Loucy (cell line): Measurements from ENCODE around the gene FYN.
"Not testable (repeated sequence)": the region's sequence is repeated elsewhere in the genome, so short reads cannot be mapped to it uniquely, and the experiment has no call there.

Experiments
- H2AFZ ChIP-seq: fragments of 200-600 bp; sonication (generic); 2 replicates; pipeline ENCODE4 v1.6.0; 2016; ENCODE audit warnings: antibody characterized with exemption, mild to moderate bottlenecking, low read length, moderate library complexity
- H3F3A ChIP-seq: fragments of 200-600 bp; 2 replicates; pipeline ENCODE4 v1.6.0; 2016; ENCODE audit warnings: antibody characterized with exemption, low read depth, mild to moderate bottlenecking
- H3K27me3 ChIP-seq: fragments of 200-600 bp; sonication (generic); 2 replicates; pipeline ENCODE4 v1.6.1; 2014; ENCODE audit warnings: low read length, mild to moderate bottlenecking; ENCODE audit not compliant: insufficient read depth, poor library complexity, severe bottlenecking
- H3K36me3 ChIP-seq: fragments of 200-600 bp; sonication (generic); 2 replicates; pipeline ENCODE4 v1.6.1; 2016; ENCODE audit warnings: low read length; ENCODE audit not compliant: insufficient read depth
- H3K4me1 ChIP-seq: fragments of 200-600 bp; sonication (generic); 2 replicates; pipeline ENCODE4 v1.5.1; 2014; ENCODE audit warnings: low read length, mild to moderate bottlenecking; ENCODE audit not compliant: insufficient read depth, poor library complexity, severe bottlenecking
- H3K4me2 ChIP-seq: fragments of 200-600 bp; sonication (generic); 2 replicates; pipeline ENCODE4 v1.6.0; 2014; ENCODE audit warnings: antibody characterized with exemption, low read length, low read depth, mild to moderate bottlenecking; ENCODE audit not compliant: poor library complexity, severe bottlenecking
- H3K4me3 ChIP-seq: fragments of 200-600 bp; sonication (generic); 2 replicates; pipeline ENCODE4 v1.5.1; 2014; ENCODE audit warnings: low read length, mild to moderate bottlenecking, mixed read lengths; ENCODE audit not compliant: poor library complexity, severe bottlenecking
- H3K79me2 ChIP-seq: fragments of 200-600 bp; sonication (generic); 2 replicates; pipeline ENCODE4 v1.6.1; 2014; ENCODE audit warnings: low read length; ENCODE audit not compliant: insufficient read depth
- H3K9ac ChIP-seq: fragments of 200-600 bp; sonication (generic); 2 replicates; pipeline ENCODE4 v1.6.0; 2014; ENCODE audit warnings: mild to moderate bottlenecking, low read depth, low read length, moderate library complexity; ENCODE audit not compliant: poor library complexity, severe bottlenecking
- H3K9me2 ChIP-seq: fragments of 200-600 bp; sonication (generic); replicated peaks from 2 replicates; pipeline ENCODE4 v1.6.1; 2016; ENCODE audit warnings: low read depth, low read length, mixed read lengths
- H3K9me3 ChIP-seq: fragments of 200-600 bp; sonication (generic); 2 replicates; pipeline ENCODE4 v1.6.1; 2014; ENCODE audit warnings: mild to moderate bottlenecking, antibody characterized with exemption, low read length, low read depth; ENCODE audit not compliant: insufficient read depth
- H4K20me1 ChIP-seq: fragments of 200-600 bp; sonication (generic); 2 replicates; pipeline ENCODE4 v1.6.0; 2014; ENCODE audit warnings: antibody characterized with exemption, low read length, mild to moderate bottlenecking; ENCODE audit not compliant: insufficient read depth, poor library complexity, severe bottlenecking
- EZH2phosphoT487 ChIP-seq: fragments of 200-600 bp; IDR thresholded peaks from 2 replicates; pipeline ENCODE4 v1.6.1; 2018; ENCODE audit warnings: antibody characterized with exemption, mild to moderate bottlenecking, moderate library complexity, borderline replicate concordance
- TF ChIP-seq, protein P1 (sequence below): fragments of 200-600 bp; sonication (generic); conservative IDR thresholded peaks from 2 replicates; pipeline ENCODE4 v1.5.1; 2014; ENCODE audit warnings: mild to moderate bottlenecking, antibody characterized with exemption, low read length

FYN gene

DNA sequence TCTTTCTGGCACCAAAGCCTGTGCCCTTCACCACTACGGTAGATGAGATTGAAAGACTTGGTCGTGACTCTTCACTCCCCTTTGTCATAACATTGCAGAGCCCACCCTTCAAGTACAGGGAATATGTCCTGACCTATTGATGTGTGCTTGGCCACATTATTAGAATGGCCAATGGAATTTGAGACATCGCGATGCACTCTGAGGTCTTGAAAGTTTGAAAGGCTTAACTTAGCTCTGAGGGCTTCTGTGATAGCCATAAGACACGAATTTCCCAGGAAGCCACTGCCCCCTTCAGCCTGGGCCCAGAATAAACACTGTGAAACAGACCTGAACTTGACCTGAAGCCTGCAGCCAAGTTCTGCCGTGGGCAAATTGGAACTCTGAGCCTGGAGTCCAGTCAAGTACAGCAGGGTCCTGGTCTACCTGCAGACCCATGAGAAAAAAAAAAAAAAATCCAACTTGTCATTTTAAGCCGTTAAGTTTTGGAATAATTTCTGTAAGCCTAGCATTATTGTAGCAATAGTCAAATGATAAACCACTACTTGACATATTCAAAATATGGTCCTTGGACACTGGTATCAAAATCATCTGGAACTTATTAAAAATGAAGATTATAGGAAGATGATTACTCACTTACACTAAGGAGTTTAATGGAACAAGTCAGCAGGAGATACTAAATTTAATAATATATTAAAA is 230.6 kb downstream of the FYN start:
- TF ChIP-seq EZH2phosphoT487 = no peak
- TF ChIP-seq, protein P1, sequence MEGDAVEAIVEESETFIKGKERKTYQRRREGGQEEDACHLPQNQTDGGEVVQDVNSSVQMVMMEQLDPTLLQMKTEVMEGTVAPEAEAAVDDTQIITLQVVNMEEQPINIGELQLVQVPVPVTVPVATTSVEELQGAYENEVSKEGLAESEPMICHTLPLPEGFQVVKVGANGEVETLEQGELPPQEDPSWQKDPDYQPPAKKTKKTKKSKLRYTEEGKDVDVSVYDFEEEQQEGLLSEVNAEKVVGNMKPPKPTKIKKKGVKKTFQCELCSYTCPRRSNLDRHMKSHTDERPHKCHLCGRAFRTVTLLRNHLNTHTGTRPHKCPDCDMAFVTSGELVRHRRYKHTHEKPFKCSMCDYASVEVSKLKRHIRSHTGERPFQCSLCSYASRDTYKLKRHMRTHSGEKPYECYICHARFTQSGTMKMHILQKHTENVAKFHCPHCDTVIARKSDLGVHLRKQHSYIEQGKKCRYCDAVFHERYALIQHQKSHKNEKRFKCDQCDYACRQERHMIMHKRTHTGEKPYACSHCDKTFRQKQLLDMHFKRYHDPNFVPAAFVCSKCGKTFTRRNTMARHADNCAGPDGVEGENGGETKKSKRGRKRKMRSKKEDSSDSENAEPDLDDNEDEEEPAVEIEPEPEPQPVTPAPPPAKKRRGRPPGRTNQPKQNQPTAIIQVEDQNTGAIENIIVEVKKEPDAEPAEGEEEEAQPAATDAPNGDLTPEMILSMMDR = peak; percentile 85
- Histone ChIP-seq H3K4me2 (no peak overlapping the region), H3K27me3 (no peaks in the 10 kb centered on the region), H3K9ac (no peak overlapping the region), H3K79me2 (no peaks in the 10 kb centered on the region), H2AFZ (peak overlapping the region; percentile 64; the same call in 1 of the 2 replicates), H3K9me3 (no peaks in the 10 kb centered on the region), H3F3A (no peaks in the 10 kb centered on the region), H3K36me3 (no peaks in the 10 kb centered on the region), H3K4me3 (no peak overlapping the region), H3K4me1 (no peaks in the 10 kb centered on the region), H3K9me2 (no peaks in the 10 kb centered on the region), H4K20me1 (no peaks in the 10 kb centered on the region)

- H2AFZ ChIP-seq = no peak overlapping the region
- no peaks in the 10 kb centered on the region for H3K79me2 ChIP-seq
- no peak overlapping the region for H3K9ac ChIP-seq
- no peaks in the 10 kb centered on the region for H3K36me3 ChIP-seq
- TF ChIP-seq, protein P1 = no peak
- no peak for TF ChIP-seq EZH2phosphoT487
- H3K9me3 ChIP-seq = no peaks in the 10 kb centered on the region
- H3K27me3 ChIP-seq = no peaks in the 10 kb centered on the region
- H3K4me2 ChIP-seq = no peak overlapping the region
- no peak overlapping the region for H3K4me3 ChIP-seq
- no peaks in the 10 kb centered on the region for H3K9me2 ChIP-seq
- H4K20me1 ChIP-seq = no peaks in the 10 kb centered on the region
- H3F3A ChIP-seq = no peaks in the 10 kb centered on the region
- no peaks in the 10 kb centered on the region for H3K4me1 ChIP-seq
Measured at GRCh38 chr6:111639266-111639665, 234.0 kb downstream of the FYN start.

GRCh38 chr6:111634981-111635380 is 238.3 kb downstream of the FYN start:
- not testable (repeated sequence) for H3K9me2 ChIP-seq, H3K79me2 ChIP-seq, H4K20me1 ChIP-seq, H3K4me2 ChIP-seq, H2AFZ ChIP-seq, H3K36me3 ChIP-seq, H3K4me3 ChIP-seq, H3F3A ChIP-seq, H3K9ac ChIP-seq, H3K9me3 ChIP-seq, H3K27me3 ChIP-seq
- H3K4me1 ChIP-seq = peaks cover 16% of the 10 kb centered on the region

GRCh38 chr6:111633822-111634221 is 239.4 kb downstream of the FYN start:
- no peak for TF ChIP-seq EZH2phosphoT487
- TF ChIP-seq, protein P1 = no peak
- no peaks in the 10 kb centered on the region for H4K20me1 ChIP-seq

More at GRCh38 chr6:111633822-111634221, 239.4 kb downstream of the FYN start:
- no peaks in the 10 kb centered on the region for H3K9me3 ChIP-seq
- H3K4me2 ChIP-seq = no peak overlapping the region
- H3K4me3 ChIP-seq = no peak overlapping the region
- H3K9me2 ChIP-seq = no peaks in the 10 kb centered on the region
- no peak overlapping the region for H2AFZ ChIP-seq
- H3F3A ChIP-seq = no peaks in the 10 kb centered on the region
- H3K9ac ChIP-seq = no peak overlapping the region
- no peaks in the 10 kb centered on the region for H3K27me3 ChIP-seq
- H3K79me2 ChIP-seq = no peaks in the 10 kb centered on the region
- H3K4me1 ChIP-seq = peaks cover 16% of the 10 kb centered on the region
- no peaks in the 10 kb centered on the region for H3K36me3 ChIP-seq
